GM12878 (cell line): ENCODE data around the gene VSX1. TPM values are rescaled to one million over a fixed set of nuclear protein-coding genes. Genes with fewer than 3 reads are reported as not detected.

Source experiments
- ATAC-seq: fragments of 200-7000 bp; cut with Tn5 transposase; 3 replicates; pipeline ENCODE4 v1.9.1; 2020; ENCODE audit warnings: mild to moderate bottlenecking, moderate library complexity
- BruUV-seq: library from RNA; stranded (reverse); fragments of 400-500 nt; replicated peaks from 2 replicates; lab custom pipeline; 2021; lab: Mats Ljungman, UMichigan
- CTCF ChIA-PET: fragments of 300-600 bp; sonication (Branson Sonifier 250); formaldehyde crosslinking; extraction: SDS; loops from one replicate; lab custom pipeline; 2021; ENCODE audit warnings: inconsistent platforms; lab: Yijun Ruan, JAX
- POLR2A ChIA-PET: fragments of 350-600 bp; formaldehyde crosslinking; extraction: SDS; loops from one replicate; lab custom pipeline; 2021; ENCODE audit warnings: inconsistent platforms; lab: Charles Lee
- RAD21 ChIA-PET: fragments of 300-600 bp; sonication (Branson Sonifier 250); formaldehyde crosslinking; loops from one replicate; lab custom pipeline; 2023; ENCODE audit warnings: antibody characterized with exemption; ENCODE audit not compliant: unreplicated experiment; lab: Charles Lee
- SMC1A ChIA-PET: fragments of 300-600 bp; sonication (Branson Sonifier 250); formaldehyde crosslinking; loops from one replicate; lab custom pipeline; 2023; ENCODE audit not compliant: unreplicated experiment, uncharacterized antibody; lab: Charles Lee
- DNase-seq: peaks from one replicate; pipeline ENCODE4 v3.0.0-alpha.2; 2011; ENCODE audit warnings: low read depth, low spot score
- FAIRE-seq: peaks from 3 replicates; lab custom pipeline; 2011; peaks lifted over from hg19 to GRCh38; lab: Jason Lieb, UNC
- H2AFZ ChIP-seq: 2 replicates; pipeline ENCODE4 v1.6.0; 2011; ENCODE audit warnings: low read depth, low read length, control low read depth; ENCODE audit not compliant: control insufficient read depth
- H3K27ac ChIP-seq: 2 replicates; pipeline ENCODE4 v1.5.1; 2011; ENCODE audit warnings: control low read depth; ENCODE audit not compliant: control insufficient read depth, insufficient read depth
- H3K27me3 ChIP-seq, 2 experiments: replicated peaks in 1 of 2; 2 replicates each; pipeline versions ENCODE4 v1.6.0 to v1.6.1; 2011; ENCODE audit warnings: low read length in 1 of 2; ENCODE audit not compliant: control insufficient read depth in 2 of 2, insufficient read depth in 2 of 2
- H3K36me3 ChIP-seq, 2 experiments: 2 replicates each; pipeline ENCODE4 v1.5.1; 2011; ENCODE audit warnings: low read length in 1 of 2; ENCODE audit not compliant: control insufficient read depth in 2 of 2, insufficient read depth in 2 of 2
- H3K4me1 ChIP-seq: 2 replicates; pipeline ENCODE4 v1.6.1; 2011; ENCODE audit warnings: mild to moderate bottlenecking, low read length, moderate library complexity, mixed read lengths; ENCODE audit not compliant: control insufficient read depth, insufficient read depth
- H3K4me2 ChIP-seq: 2 replicates; pipeline ENCODE4 v1.6.0; 2011; ENCODE audit warnings: control low read depth; ENCODE audit not compliant: control insufficient read depth, insufficient read depth
- H3K4me3 ChIP-seq: fragments of 200-600 bp; sonication (generic); 2 replicates; pipeline ENCODE4 v1.5.1; 2016
- H3K79me2 ChIP-seq: 2 replicates; pipeline ENCODE4 v1.6.0; 2011; ENCODE audit warnings: low read length; ENCODE audit not compliant: control insufficient read depth, insufficient read depth
- H3K9ac ChIP-seq: 2 replicates; pipeline ENCODE4 v1.8.0; 2011; ENCODE audit warnings: low read length, control low read depth, mixed read lengths; ENCODE audit not compliant: control insufficient read depth, insufficient read depth
- H3K9me3 ChIP-seq: replicated peaks from 3 replicates; pipeline ENCODE4 v1.5.1; 2011; ENCODE audit warnings: mild to moderate bottlenecking, low read length; ENCODE audit not compliant: control insufficient read depth, insufficient read depth
- H4K20me1 ChIP-seq: 2 replicates; pipeline ENCODE4 v1.6.0; 2011; ENCODE audit not compliant: control insufficient read depth, insufficient read depth
- BHLHE40 ChIP-seq, 2 experiments: fragments of 450-650 bp in 1 of 2; IDR thresholded peaks; 2 replicates each; pipeline ENCODE4 v1.6.1; 2011 to 2017; ENCODE audit warnings: low read depth in 2 of 2, borderline replicate concordance in 1 of 2, improper control_type of control experiment in 1 of 2, low read length in 1 of 2, mild to moderate bottlenecking in 1 of 2
- CREB1 ChIP-seq: IDR thresholded peaks from 2 replicates; pipeline ENCODE4 v1.6.1; 2012; ENCODE audit warnings: low read depth, mild to moderate bottlenecking, inconsistent platforms
- FOS ChIP-seq: IDR thresholded peaks from 3 replicates; pipeline ENCODE4 v1.6.1; 2011; ENCODE audit warnings: borderline replicate concordance; ENCODE audit not compliant: insufficient read length; ENCODE audit errors: extremely low read depth
- FOXM1 ChIP-seq: IDR thresholded peaks from 2 replicates; pipeline ENCODE4 v1.6.1; 2012; ENCODE audit warnings: low read depth, mild to moderate bottlenecking, inconsistent platforms, low read length, moderate library complexity
- NFIC ChIP-seq: IDR thresholded peaks from 2 replicates; pipeline ENCODE4 v1.6.1; 2012; ENCODE audit warnings: low read depth, mild to moderate bottlenecking, inconsistent platforms, low read length, moderate library complexity
- PML ChIP-seq: IDR thresholded peaks from 2 replicates; pipeline ENCODE4 v1.6.1; 2012; ENCODE audit warnings: low read length, inconsistent platforms
- POLR2AphosphoS2 ChIP-seq: IDR thresholded peaks from 2 replicates; pipeline ENCODE4 v1.6.1; 2011; ENCODE audit warnings: low read depth, mild to moderate bottlenecking, low read length, improper control_type of control experiment, moderate library complexity
- POU2F2 ChIP-seq: IDR thresholded peaks from 3 replicates; pipeline ENCODE4 v1.6.1; 2011; ENCODE audit warnings: low read depth, mild to moderate bottlenecking, low read length, borderline replicate concordance
- TARDBP ChIP-seq: IDR thresholded peaks from 2 replicates; pipeline ENCODE4 v1.6.1; 2016; ENCODE audit warnings: borderline replicate concordance
- WGBS: methylation state at CpG from one replicate; pipeline ENCODE4 v1.1.6; 2016; ENCODE audit warnings: low lambda C conversion rate; ENCODE audit not compliant: insufficient replicate concordance, insufficient coverage; ENCODE audit errors: missing lambda C conversion rate; 5-methylcytosine and 5-hydroxymethylcytosine counted together
- in situ Hi-C: fragments of 300-500 bp; cut with MboI; formaldehyde crosslinking; loops from 9 replicates; pipeline ENCODE4 v1.14.3; 2018; ENCODE audit warnings: mixed read lengths
- intact Hi-C: fragments of 100-400 bp; cut with micrococcal nuclease; formaldehyde crosslinking; loops from one replicate; pipeline ENCODE4 v1.14.2; 2022; ENCODE audit not compliant: unreplicated experiment
- polyA plus RNA-seq, 11 experiments: library from polyadenylated mRNA; depleted of rRNA in 4 of 11; unstranded in 6 of 11; stranded (reverse) in 5 of 11; fragments of >200 nt; fragmentation: Nextera tagmentation in 4 of 11; fragmentation: Illumina TruSeq in 1 of 11; extraction: Ambion mirVana in 4 of 11; extraction: Trizol in 1 of 11; gene quantifications; 1 replicate in 1 of 11; 2 replicates in 10 of 11; pipeline versions ENCODE4 v1.2.1 to v1.2.3, GENCODE V29; 2011 to 2016; ENCODE audit warnings: inconsistent platforms in 2 of 11, missing spikeins in 2 of 11, low read depth in 1 of 11
- total RNA-seq, 4 experiments: library from RNA; depleted of rRNA in 3 of 4; stranded (reverse); fragments of >200 nt in 3 of 4; fragmentation: Illumina TruSeq in 1 of 4; extraction: Trizol in 1 of 4; gene quantifications; 2 replicates each; pipeline versions ENCODE4 v1.2.1 to v1.2.3, GENCODE V29; 2013 to 2021
- TF ChIP-seq, protein P1 (sequence below): IDR thresholded peaks from 2 replicates; pipeline ENCODE4 v1.6.1; 2012; ENCODE audit warnings: low read depth, low read length, improper control_type of control experiment
- TF ChIP-seq, protein P2 (sequence below): fragments of 450-650 bp; IDR thresholded peaks from 2 replicates; pipeline ENCODE4 v1.6.1; 2017; ENCODE audit warnings: low read depth, mild to moderate bottlenecking, moderate library complexity
- TF ChIP-seq, protein P3 (sequence below): IDR thresholded peaks from 2 replicates; pipeline ENCODE4 v1.6.1; 2011; ENCODE audit warnings: borderline replicate concordance, low read depth, mild to moderate bottlenecking, moderate library complexity, mixed read lengths, low read length; ENCODE audit not compliant: insufficient read depth; ENCODE audit errors: extremely low read length

VSX1 gene
- total and polyA plus RNA-seq, 10 of the 15 experiments (the other 5 are each of a cell fraction or from before 2014, with no cell fraction given): 0.05 TPM; not detected in 9

DNA sequence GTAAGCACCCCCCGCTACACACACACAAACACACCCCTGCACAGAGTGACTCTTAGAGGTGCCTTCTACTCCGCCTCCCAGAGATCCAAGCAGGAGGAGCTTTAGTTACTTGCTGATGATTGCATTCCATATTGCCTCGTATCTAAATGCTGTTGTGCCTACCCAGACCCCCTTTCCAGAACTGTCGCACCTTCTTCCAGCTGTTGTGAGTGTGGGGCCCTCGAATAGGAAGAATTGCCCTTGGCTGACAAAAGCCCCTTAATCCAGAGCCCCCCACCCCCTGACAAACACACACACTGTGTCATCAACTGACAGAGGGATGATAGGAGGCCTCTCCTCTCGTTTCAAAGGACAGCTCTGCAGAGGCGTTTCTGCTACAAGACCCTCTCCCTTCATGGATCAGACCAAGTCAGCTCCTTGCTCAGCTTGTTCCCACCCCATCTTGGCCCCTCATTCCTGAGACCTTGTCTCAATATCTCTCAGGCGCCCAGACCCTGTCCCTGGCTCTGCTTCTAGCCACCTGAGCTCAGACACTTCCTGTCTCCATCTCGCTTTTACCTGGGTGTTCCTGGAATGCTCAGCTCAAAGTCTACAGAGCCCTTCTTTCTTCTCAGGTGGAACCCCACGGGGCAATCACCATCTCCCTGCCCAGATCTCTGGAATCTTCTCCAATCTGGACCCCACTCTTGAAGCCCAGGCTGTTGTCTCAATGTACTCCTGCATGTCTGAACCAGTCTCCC is 4.0 kb upstream of the VSX1 start:
- no peaks in the 10 kb centered on the region for H3K79me2 ChIP-seq
- FAIRE-seq: no peak
- intact Hi-C loops (no loop called here), in situ Hi-C loops (no loop called here)
- ChIA-PET RAD21 (no interaction called here), CTCF (interaction anchor here (1.0 kb wide), 1 partner anchor 31 kb away, joined by 4 read pairs; no protein-coding TSS in a partner anchor), SMC1A (no interaction called here), POLR2A (no interaction called here)
- no peaks in the 10 kb centered on the region for H4K20me1 ChIP-seq
- no peak for DNase-seq
- H3K27ac ChIP-seq: no peak overlapping the region
- H3K4me2 ChIP-seq: no peak overlapping the region
- H3K4me3 ChIP-seq: no peak overlapping the region
- no peak for ATAC-seq
- H3K27me3 ChIP-seq: peaks cover 16% of the 10 kb centered on the region in 2 experiments
- no peak overlapping the region for H2AFZ ChIP-seq
- WGBS: 38% methylated on average over 10 of the region's 10 CpGs
- no peaks in the 10 kb centered on the region; the same call in 2 of the 3 replicates for H3K9me3 ChIP-seq
- no peak overlapping the region for H3K9ac ChIP-seq
- H3K36me3 ChIP-seq: no peaks in the 10 kb centered on the region; a peak in 1 of 4 replicates
- TF ChIP-seq PML (no peak), CREB1 (no peak)
- TF ChIP-seq, protein P1, sequence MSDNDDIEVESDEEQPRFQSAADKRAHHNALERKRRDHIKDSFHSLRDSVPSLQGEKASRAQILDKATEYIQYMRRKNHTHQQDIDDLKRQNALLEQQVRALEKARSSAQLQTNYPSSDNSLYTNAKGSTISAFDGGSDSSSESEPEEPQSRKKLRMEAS: no peak
- peaks cover 6% of the 10 kb centered on the region; the same call in 1 of the 2 replicates for H3K4me1 ChIP-seq
- no TSS peak for BruUV-seq

DNA sequence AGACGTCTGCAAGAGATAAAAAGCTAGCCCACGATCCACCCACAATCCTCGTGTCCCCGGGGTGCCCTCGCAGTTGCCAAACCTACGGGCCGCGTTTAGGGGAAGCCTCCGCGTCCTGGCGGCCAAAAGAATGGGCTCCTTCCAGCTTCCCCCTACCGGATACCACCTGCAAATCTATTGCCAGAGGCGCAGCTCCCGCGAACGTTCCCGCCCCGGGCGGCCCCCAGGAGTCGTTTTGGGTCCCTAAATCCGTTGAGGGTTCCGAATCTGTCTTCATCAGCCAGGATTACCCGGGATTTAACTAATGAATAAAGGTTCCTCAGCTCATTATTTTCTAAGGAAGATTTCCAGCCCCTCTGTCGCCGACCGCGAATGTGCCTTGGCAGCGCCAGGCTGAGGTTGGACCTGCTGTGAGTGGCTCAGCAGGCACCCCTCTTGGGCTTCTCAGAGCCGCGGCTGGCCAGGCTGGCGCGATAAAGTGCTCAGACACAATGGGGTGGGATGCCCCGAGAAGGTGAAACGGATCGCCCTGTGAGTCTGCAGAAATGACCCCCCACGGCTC is 2.8 kb upstream of the VSX1 start:
- ATAC-seq: no peak
- intact Hi-C loops: no loop called here
- WGBS: 34% methylated on average over 36 of the region's 36 CpGs
- ChIA-PET CTCF (no interaction called here), RAD21 (no interaction called here), POLR2A (interaction anchor here (0.6 to 0.7 kb wide), 2 partner anchors 48 to 436 kb away, joined by 4 to 5 read pairs; no protein-coding TSS in a partner anchor)
- H3K36me3 ChIP-seq: no peaks in the 10 kb centered on the region; a peak in 1 of 4 replicates
- H4K20me1 ChIP-seq: no peaks in the 10 kb centered on the region
- no TSS peak for BruUV-seq
- H3K9ac ChIP-seq: no peak overlapping the region
- no peak for FAIRE-seq
- in situ Hi-C loops: no loop called here
- no peak overlapping the region for H3K4me2 ChIP-seq
- no peak for DNase-seq
- no peak overlapping the region for H2AFZ ChIP-seq
- peaks cover 16% of the 10 kb centered on the region in 2 experiments for H3K27me3 ChIP-seq
- no peaks in the 10 kb centered on the region for H3K79me2 ChIP-seq
- H3K4me1 ChIP-seq: no peaks in the 10 kb centered on the region
- no peak for TF ChIP-seq FOXM1
- TF ChIP-seq POLR2AphosphoS2: no peak
- no peak for TF ChIP-seq FOS
- no peak for TF ChIP-seq BHLHE40 (IDR thresholded peaks at IDR 0.05; ENCODE audit: borderline replicate concordance in 1 of 2, low read depth in 2 of 2, low read length in 1 of 2)
- no peak for TF ChIP-seq POU2F2
- TF ChIP-seq NFIC: no peak
- no peak for TF ChIP-seq PML
- TF ChIP-seq, protein P2, sequence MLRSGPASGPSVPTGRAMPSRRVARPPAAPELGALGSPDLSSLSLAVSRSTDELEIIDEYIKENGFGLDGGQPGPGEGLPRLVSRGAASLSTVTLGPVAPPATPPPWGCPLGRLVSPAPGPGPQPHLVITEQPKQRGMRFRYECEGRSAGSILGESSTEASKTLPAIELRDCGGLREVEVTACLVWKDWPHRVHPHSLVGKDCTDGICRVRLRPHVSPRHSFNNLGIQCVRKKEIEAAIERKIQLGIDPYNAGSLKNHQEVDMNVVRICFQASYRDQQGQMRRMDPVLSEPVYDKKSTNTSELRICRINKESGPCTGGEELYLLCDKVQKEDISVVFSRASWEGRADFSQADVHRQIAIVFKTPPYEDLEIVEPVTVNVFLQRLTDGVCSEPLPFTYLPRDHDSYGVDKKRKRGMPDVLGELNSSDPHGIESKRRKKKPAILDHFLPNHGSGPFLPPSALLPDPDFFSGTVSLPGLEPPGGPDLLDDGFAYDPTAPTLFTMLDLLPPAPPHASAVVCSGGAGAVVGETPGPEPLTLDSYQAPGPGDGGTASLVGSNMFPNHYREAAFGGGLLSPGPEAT: no peak
- TF ChIP-seq, protein P3, sequence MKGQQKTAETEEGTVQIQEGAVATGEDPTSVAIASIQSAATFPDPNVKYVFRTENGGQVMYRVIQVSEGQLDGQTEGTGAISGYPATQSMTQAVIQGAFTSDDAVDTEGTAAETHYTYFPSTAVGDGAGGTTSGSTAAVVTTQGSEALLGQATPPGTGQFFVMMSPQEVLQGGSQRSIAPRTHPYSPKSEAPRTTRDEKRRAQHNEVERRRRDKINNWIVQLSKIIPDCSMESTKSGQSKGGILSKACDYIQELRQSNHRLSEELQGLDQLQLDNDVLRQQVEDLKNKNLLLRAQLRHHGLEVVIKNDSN: no peak
- no peak for TF ChIP-seq TARDBP
- TF ChIP-seq, all 136 proteins: peak for 0
- SMC1A ChIA-PET: no interaction called here
- no peak overlapping the region for H3K4me3 ChIP-seq
- H3K9me3 ChIP-seq: no peaks in the 10 kb centered on the region; the same call in 2 of the 3 replicates
- H3K27ac ChIP-seq: no peak overlapping the region
